AG04450 (cell line): ENCODE results near the gene SH3GL2. TPM values are rescaled to one million over a fixed set of nuclear protein-coding genes. Genes with fewer than 3 reads are reported as not detected.

Source experiments
- CTCF ChIA-PET: fragments of 300-600, 350-600 bp; formaldehyde crosslinking; extraction: SDS; loops from one replicate; lab custom pipeline; 2022; ENCODE audit warnings: antibody characterized with exemption, inconsistent platforms; lab: Charles Lee
- POLR2A ChIA-PET: fragments of 350-600 bp; formaldehyde crosslinking; extraction: SDS; loops from one replicate; lab custom pipeline; 2021; ENCODE audit warnings: antibody characterized with exemption, inconsistent platforms; lab: Yijun Ruan, JAX
- DNase-seq: peaks from one replicate; pipeline ENCODE4 v3.0.0-alpha.2; 2011; ENCODE audit warnings: low read depth, low spot score
- H3K27ac ChIP-seq: one replicate; pipeline ENCODE4 v1.5.1; 2012; ENCODE audit warnings: low read depth, low read length, control low read depth
- H3K27me3 ChIP-seq: one replicate; pipeline ENCODE4 v1.6.0; 2012; ENCODE audit warnings: low read length; ENCODE audit not compliant: control insufficient read depth, insufficient read depth
- H3K4me3 ChIP-seq: 2 replicates; pipeline ENCODE4 v1.5.1; 2011; ENCODE audit warnings: mild to moderate bottlenecking, low read depth, low read length, control low read depth
- H3K9me3 ChIP-seq: 2 replicates; pipeline ENCODE4 v1.5.1; 2012; ENCODE audit warnings: low read length; ENCODE audit not compliant: control insufficient read depth, insufficient read depth
- CTCF ChIP-seq: IDR thresholded peaks from 2 replicates; pipeline ENCODE4 v1.5.1; 2011; ENCODE audit warnings: low read depth, low read length, control low read depth, inconsistent platforms
- polyA plus RNA-seq: library from polyadenylated mRNA; depleted of rRNA; stranded (reverse); fragments of >200 nt; gene quantifications from 2 replicates; pipeline ENCODE4 v1.2.3, GENCODE V29; 2011

The SH3GL2 gene
- polyA plus RNA-seq, 1 experiment: 0.04 TPM

GRCh38 chr9:17637229-17637628, 58.4 kb downstream of the SH3GL2 start:
- DNase-seq: no peak
- CTCF ChIA-PET: interaction anchor here (1.0 kb wide), 1 partner anchor 36 kb away, joined by 3 read pairs; no protein-coding TSS in a partner anchor
- no peak for TF ChIP-seq CTCF
- H3K27ac ChIP-seq: no peak overlapping the region
- H3K9me3 ChIP-seq: no peaks in the 10 kb centered on the region
- no peak overlapping the region for H3K4me3 ChIP-seq
- H3K27me3 ChIP-seq: peaks cover 8% of the 10 kb centered on the region
- POLR2A ChIA-PET: no interaction called here

GRCh38 chr9:17648516-17648915, 69.7 kb downstream of the SH3GL2 start:
- Histone ChIP-seq H3K27me3 (no peaks in the 10 kb centered on the region), H3K27ac (no peak overlapping the region), H3K9me3 (no peaks in the 10 kb centered on the region), H3K4me3 (no peak overlapping the region)
- TF ChIP-seq CTCF: no peak
- POLR2A ChIA-PET: no interaction called here
- DNase-seq: no peak
- CTCF ChIA-PET: no interaction called here

- ChIA-PET POLR2A (no interaction called here), CTCF (no interaction called here)
- Histone ChIP-seq H3K9me3 (no peaks in the 10 kb centered on the region), H3K27me3 (no peaks in the 10 kb centered on the region), H3K27ac (no peak overlapping the region), H3K4me3 (no peak overlapping the region)
- DNase-seq: no peak
- TF ChIP-seq CTCF: no peak
Measured at GRCh38 chr9:17651725-17652124, 72.9 kb downstream of the SH3GL2 start.

- Histone ChIP-seq H3K4me3 (no peak overlapping the region), H3K27ac (no peak overlapping the region), H3K9me3 (no peaks in the 10 kb centered on the region), H3K27me3 (peaks cover 2% of the 10 kb centered on the region)
- POLR2A ChIA-PET: no interaction called here
- DNase-seq: no peak
- CTCF ChIA-PET: no interaction called here
- no peak for TF ChIP-seq CTCF
Measured at GRCh38 chr9:17653947-17654465, 75.1 kb downstream of the SH3GL2 start.

GRCh38 chr9:17656889-17657288, 78.0 kb downstream of the SH3GL2 start:
- ChIA-PET POLR2A (no interaction called here), CTCF (no interaction called here)
- no peak for TF ChIP-seq CTCF
- Histone ChIP-seq H3K27ac (no peak overlapping the region), H3K4me3 (no peak overlapping the region), H3K27me3 (peaks cover 5% of the 10 kb centered on the region), H3K9me3 (no peaks in the 10 kb centered on the region)
- DNase-seq: no peak
